HepG2 (cell line): ENCODE measurements around the gene TP53TG5. TPM values are rescaled to one million over a fixed set of nuclear protein-coding genes. Genes with fewer than 3 reads are reported as not detected.

Experiments used
- AGO1 ChIP-seq: fragments of 200-400 bp; formaldehyde crosslinking; IDR thresholded peaks from 2 replicates; pipeline ENCODE4 v1.6.1; 2017; ENCODE audit warnings: mild to moderate bottlenecking, low read depth, low read length, moderate library complexity; ENCODE audit not compliant: poor library complexity, severe bottlenecking
- AGO2 ChIP-seq: fragments of 200-400 bp; formaldehyde crosslinking; optimal IDR thresholded peaks from 2 replicates; pipeline ENCODE3; 2017; ENCODE audit warnings: mild to moderate bottlenecking, low read depth, low read length, moderate library complexity
- ARID3A ChIP-seq: IDR thresholded peaks from 2 replicates; pipeline ENCODE4 v1.6.1; 2012; ENCODE audit warnings: low read depth, low read length, improper control_type of control experiment
- CREB3 ChIP-seq: sonication (generic); formaldehyde crosslinking; IDR thresholded peaks from 2 replicates; pipeline ENCODE4 v1.5.0; 2020; ENCODE audit warnings: missing genetic modification reagents
- FOXK2 ChIP-seq: fragments of 450-650 bp; IDR thresholded peaks from 2 replicates; pipeline ENCODE4 v1.6.1; 2016
- HDAC1 ChIP-seq: sonication (generic); formaldehyde crosslinking; IDR thresholded peaks from 2 replicates; pipeline ENCODE4 v1.5.1; 2020; ENCODE audit warnings: mild to moderate bottlenecking, missing genetic modification reagents
- IRF2 ChIP-seq: IDR thresholded peaks from 2 replicates; pipeline ENCODE4 v1.6.1; 2018; ENCODE audit warnings: missing genetic modification reagents, missing compliant biosample characterization
- MXD3 ChIP-seq: IDR thresholded peaks from 2 replicates; pipeline ENCODE4 v1.6.1; 2016; ENCODE audit warnings: mild to moderate bottlenecking, missing biosample characterization, missing genetic modification reagents
- NBN ChIP-seq: fragments of 450-650 bp; conservative IDR thresholded peaks from 2 replicates; pipeline ENCODE4 v1.6.1; 2017
- PITX1 ChIP-seq: sonication (generic); formaldehyde crosslinking; IDR thresholded peaks from 2 replicates; pipeline ENCODE4 v1.5.1; 2020; ENCODE audit warnings: mild to moderate bottlenecking, missing genetic modification reagents
- RAD51 ChIP-seq: fragments of 450-650 bp; IDR thresholded peaks from 2 replicates; pipeline ENCODE4 v1.6.1; 2016; ENCODE audit warnings: borderline replicate concordance
- ZBTB44 ChIP-seq: sonication (generic); formaldehyde crosslinking; IDR thresholded peaks from 2 replicates; pipeline ENCODE4 v1.4.0; 2020; ENCODE audit warnings: missing genetic modification reagents
- ZBTB49 ChIP-seq: sonication (generic); formaldehyde crosslinking; IDR thresholded peaks from 2 replicates; pipeline ENCODE4 v1.4.0; 2020; ENCODE audit warnings: missing genetic modification reagents, borderline replicate concordance
- ZFP1 ChIP-seq: IDR thresholded peaks from 2 replicates; pipeline ENCODE4 v1.6.1; 2016
- ZGPAT ChIP-seq: IDR thresholded peaks from 2 replicates; pipeline ENCODE4 v1.6.1; 2016; ENCODE audit warnings: mild to moderate bottlenecking
- ZNF224 ChIP-seq: sonication (generic); formaldehyde crosslinking; IDR thresholded peaks from 2 replicates; pipeline ENCODE4 v1.5.0; 2020; ENCODE audit warnings: mild to moderate bottlenecking, missing genetic modification reagents
- ZNF44 ChIP-seq: sonication (generic); formaldehyde crosslinking; IDR thresholded peaks from 2 replicates; pipeline ENCODE4 v1.5.1; 2020; ENCODE audit warnings: mild to moderate bottlenecking, missing genetic modification reagents
- ZNF543 ChIP-seq: sonication (generic); formaldehyde crosslinking; IDR thresholded peaks from 2 replicates; pipeline ENCODE4 v1.4.0; 2020; ENCODE audit warnings: mild to moderate bottlenecking, missing genetic modification reagents
- ZNF552 ChIP-seq: sonication (generic); formaldehyde crosslinking; IDR thresholded peaks from 2 replicates; pipeline ENCODE4 v1.9.0; 2022; ENCODE audit warnings: missing genetic modification reagents, mild to moderate bottlenecking, borderline replicate concordance
- ZNF772 ChIP-seq: sonication (generic); formaldehyde crosslinking; IDR thresholded peaks from 2 replicates; pipeline ENCODE4 v1.5.0; 2020; ENCODE audit warnings: mild to moderate bottlenecking, missing genetic modification reagents
- polyA plus RNA-seq, 8 experiments: library from polyadenylated mRNA; depleted of rRNA in 3 of 8; stranded (reverse) in 7 of 8; unstranded in 1 of 8; fragments of >200 nt; fragmentation: Illumina TruSeq in 4 of 8; extraction: Trizol in 4 of 8; gene quantifications; 2 replicates each; pipeline versions ENCODE4 v1.2.1 to v1.2.3, GENCODE V29; 2011 to 2016; ENCODE audit warnings: low read depth in 4 of 8, missing spikeins in 1 of 8, mixed read lengths in 1 of 8; ENCODE audit not compliant: insufficient read depth in 1 of 8
- total RNA-seq, 5 experiments: library from RNA; depleted of rRNA; stranded (reverse); fragments of >200 nt; fragmentation: Illumina TruSeq; extraction: Trizol; gene quantifications; 2 replicates each; pipeline ENCODE4 v1.2.3, GENCODE V29; 2016; ENCODE audit warnings: low read depth in 1 of 5

TP53TG5 gene
- total and polyA plus RNA-seq, 2 of the 13 experiments (the other 11 are each of a cell fraction or from before 2014, with no cell fraction given): 0.11 TPM; not detected in 1

- TF ChIP-seq PITX1 (CRISPR knock-in tag) (no peak), ZBTB44 (CRISPR knock-in tag) (no peak), ZNF552 (CRISPR knock-in tag) (no peak), ZNF224 (CRISPR knock-in tag) (0 out of 2 replicates have a peak, but pooled peaks have one; percentile 79), ZGPAT (CRISPR knock-in tag) (peak; percentile 45), FOXK2 (no peak), IRF2 (CRISPR knock-in tag) (no peak), ZFP1 (no peak), MXD3 (CRISPR knock-in tag) (no peak; the same call in 1 of the 2 replicates), AGO2 (no peak), ZNF44 (CRISPR knock-in tag) (no peak), RAD51 (no peak), HDAC1 (peak; percentile 59; the same call in 1 of the 2 replicates), ZNF772 (CRISPR knock-in tag) (no peak), CREB3 (CRISPR knock-in tag) (no peak), ARID3A (no peak; the same call in 1 of the 2 replicates), AGO1 (no peak), ZNF543 (CRISPR knock-in tag) (no peak; the same call in none of the 2 replicates), ZBTB49 (CRISPR knock-in tag) (no peak), NBN (no peak)
Observed at GRCh38 chr20:45344168-45344860, 33.8 kb downstream of the TP53TG5 start (continued).
